ENCODE results near the gene RPN1. TPM values are rescaled to one million over a fixed set of nuclear protein-coding genes. Genes with fewer than 3 reads are reported as not detected.

The RPN1 gene
- total RNA-seq, 1 donor, result 473 TPM

GRCh38 chr3:128674161-128674784 is 23.7 kb upstream of the RPN1 start:
- Histone ChIP-seq H2AFZ (ENCODE audit: low read length) (no peak overlapping the region), H3K36me3 (ENCODE audit: insufficient read depth, low read length) (no peaks in the 10 kb centered on the region), H3K79me2 (ENCODE audit: insufficient read depth, low read length) (no peaks in the 10 kb centered on the region), H4K20me1 (ENCODE audit: insufficient read depth, low read length) (no peaks in the 10 kb centered on the region), H3K27ac (ENCODE audit: low read depth, low read length) (no peak overlapping the region), H3K9me3 (ENCODE audit: low read depth, low read length) (no peaks in the 10 kb centered on the region), H3K27me3 (ENCODE audit: insufficient read depth, low read length) (no peaks in the 10 kb centered on the region), H3K4me1 (ENCODE audit: insufficient read depth, low read length) (no peaks in the 10 kb centered on the region), H3K4me2 (ENCODE audit: insufficient read depth, low read length) (no peak overlapping the region), H3K4me3 (ENCODE audit: insufficient read depth, low read length) (no peak overlapping the region)
- DNase-seq (ENCODE audit: insufficient read length, low spot score, missing footprints), result no peak
- TF ChIP-seq, protein P1, sequence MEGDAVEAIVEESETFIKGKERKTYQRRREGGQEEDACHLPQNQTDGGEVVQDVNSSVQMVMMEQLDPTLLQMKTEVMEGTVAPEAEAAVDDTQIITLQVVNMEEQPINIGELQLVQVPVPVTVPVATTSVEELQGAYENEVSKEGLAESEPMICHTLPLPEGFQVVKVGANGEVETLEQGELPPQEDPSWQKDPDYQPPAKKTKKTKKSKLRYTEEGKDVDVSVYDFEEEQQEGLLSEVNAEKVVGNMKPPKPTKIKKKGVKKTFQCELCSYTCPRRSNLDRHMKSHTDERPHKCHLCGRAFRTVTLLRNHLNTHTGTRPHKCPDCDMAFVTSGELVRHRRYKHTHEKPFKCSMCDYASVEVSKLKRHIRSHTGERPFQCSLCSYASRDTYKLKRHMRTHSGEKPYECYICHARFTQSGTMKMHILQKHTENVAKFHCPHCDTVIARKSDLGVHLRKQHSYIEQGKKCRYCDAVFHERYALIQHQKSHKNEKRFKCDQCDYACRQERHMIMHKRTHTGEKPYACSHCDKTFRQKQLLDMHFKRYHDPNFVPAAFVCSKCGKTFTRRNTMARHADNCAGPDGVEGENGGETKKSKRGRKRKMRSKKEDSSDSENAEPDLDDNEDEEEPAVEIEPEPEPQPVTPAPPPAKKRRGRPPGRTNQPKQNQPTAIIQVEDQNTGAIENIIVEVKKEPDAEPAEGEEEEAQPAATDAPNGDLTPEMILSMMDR (IDR thresholded peaks at IDR 0.05; ENCODE audit: extremely low read depth, low read depth, low read length), result no peak

- no peak overlapping the region for H3K4me2 ChIP-seq (ENCODE audit: insufficient read depth, low read length)
- H4K20me1 ChIP-seq (ENCODE audit: insufficient read depth, low read length), result no peaks in the 10 kb centered on the region
- H3K27ac ChIP-seq (ENCODE audit: low read depth, low read length), result no peak overlapping the region
- peaks cover 7% of the 10 kb centered on the region for H3K27me3 ChIP-seq (ENCODE audit: insufficient read depth, low read length)
- H3K4me3 ChIP-seq (ENCODE audit: insufficient read depth, low read length), result no peak overlapping the region
- no peaks in the 10 kb centered on the region for H3K4me1 ChIP-seq (ENCODE audit: insufficient read depth, low read length)
- no peak for DNase-seq (ENCODE audit: insufficient read length, low spot score, missing footprints)
- no peaks in the 10 kb centered on the region for H3K9me3 ChIP-seq (ENCODE audit: low read depth, low read length)
- TF ChIP-seq, protein P1 (IDR thresholded peaks at IDR 0.05; ENCODE audit: extremely low read depth, low read depth, low read length), result no peak
- H3K79me2 ChIP-seq (ENCODE audit: insufficient read depth, low read length), result no peaks in the 10 kb centered on the region
- H3K36me3 ChIP-seq (ENCODE audit: insufficient read depth, low read length), result no peaks in the 10 kb centered on the region
- no peak overlapping the region for H2AFZ ChIP-seq (ENCODE audit: low read length)
Observed at GRCh38 chr3:128667641-128668040, 17.0 kb upstream of the RPN1 start.

GRCh38 chr3:128665362-128666021 is 14.9 kb upstream of the RPN1 start:
- no peaks in the 10 kb centered on the region for H3K36me3 ChIP-seq (ENCODE audit: insufficient read depth, low read length)
- H2AFZ ChIP-seq (ENCODE audit: low read length), result no peak overlapping the region
- H4K20me1 ChIP-seq (ENCODE audit: insufficient read depth, low read length), result no peaks in the 10 kb centered on the region
- peak; percentile 85 for DNase-seq (ENCODE audit: insufficient read length, low spot score, missing footprints)
- no peaks in the 10 kb centered on the region for H3K4me1 ChIP-seq (ENCODE audit: insufficient read depth, low read length)
- H3K27me3 ChIP-seq (ENCODE audit: insufficient read depth, low read length), result peaks cover 7% of the 10 kb centered on the region
- no peaks in the 10 kb centered on the region for H3K79me2 ChIP-seq (ENCODE audit: insufficient read depth, low read length)
- H3K4me2 ChIP-seq (ENCODE audit: insufficient read depth, low read length), result no peak overlapping the region
- TF ChIP-seq, protein P1 (IDR thresholded peaks at IDR 0.05; ENCODE audit: extremely low read depth, low read depth, low read length), result no peak
- no peaks in the 10 kb centered on the region for H3K9me3 ChIP-seq (ENCODE audit: low read depth, low read length)
- H3K27ac ChIP-seq (ENCODE audit: low read depth, low read length), result no peak overlapping the region
- H3K4me3 ChIP-seq (ENCODE audit: insufficient read depth, low read length), result no peak overlapping the region

DNA sequence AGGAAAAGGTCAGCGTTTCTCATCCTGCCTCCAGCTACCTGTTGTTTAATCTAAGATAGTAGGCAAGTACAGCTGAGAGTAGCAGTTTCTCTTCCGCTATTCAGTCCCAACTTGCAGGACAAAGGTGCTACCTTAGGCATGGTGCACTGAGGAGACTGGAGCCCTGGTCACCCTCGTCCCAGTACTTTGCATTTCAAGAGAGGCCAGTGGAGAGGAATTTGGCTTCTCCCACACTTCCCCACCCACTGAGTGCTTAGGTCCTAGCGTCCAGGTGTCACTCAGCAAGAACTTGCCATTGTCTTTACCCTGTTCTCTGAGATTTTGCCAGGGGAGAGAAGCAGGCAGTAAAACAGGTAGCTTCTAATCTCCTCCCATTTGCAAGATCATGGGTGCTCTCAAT is 12.5 kb upstream of the RPN1 start:
- Histone ChIP-seq H3K4me3 (ENCODE audit: insufficient read depth, low read length) (no peak overlapping the region), H3K4me1 (ENCODE audit: insufficient read depth, low read length) (no peaks in the 10 kb centered on the region), H3K79me2 (ENCODE audit: insufficient read depth, low read length) (no peaks in the 10 kb centered on the region), H3K27ac (ENCODE audit: low read depth, low read length) (no peak overlapping the region), H3K9me3 (ENCODE audit: low read depth, low read length) (no peaks in the 10 kb centered on the region), H4K20me1 (ENCODE audit: insufficient read depth, low read length) (no peaks in the 10 kb centered on the region), H2AFZ (ENCODE audit: low read length) (no peak overlapping the region), H3K36me3 (ENCODE audit: insufficient read depth, low read length) (no peaks in the 10 kb centered on the region), H3K4me2 (ENCODE audit: insufficient read depth, low read length) (no peak overlapping the region), H3K27me3 (ENCODE audit: insufficient read depth, low read length) (peaks cover 5% of the 10 kb centered on the region)
- DNase-seq (ENCODE audit: insufficient read length, low spot score, missing footprints), result peak; percentile 53
- TF ChIP-seq, protein P1 (IDR thresholded peaks at IDR 0.05; ENCODE audit: extremely low read depth, low read depth, low read length), result no peak

Measured in osteoblast (primary cell).